Epithelial cell of esophagus (primary cell): Measurements from ENCODE around the gene EXOC6B.
A peak's percentile ranks its signal among the peaks of the same experiment; 100 is the strongest.

Experiments used
- DNase-seq: peaks from one replicate; pipeline ENCODE4 v3.0.0; 2010; ENCODE audit warnings: low read depth
- H3K4me3 ChIP-seq: 2 replicates; pipeline ENCODE4 v1.5.1; 2011; ENCODE audit warnings: mild to moderate bottlenecking, low read length, control low read depth
- TF ChIP-seq, protein P1 (sequence below): IDR thresholded peaks from 2 replicates; pipeline ENCODE4 v1.5.1; 2011; ENCODE audit warnings: low read depth, mild to moderate bottlenecking, low read length, control low read depth, inconsistent platforms; ENCODE audit not compliant: insufficient read depth; ENCODE audit errors: missing control alignments

EXOC6B gene

DNA sequence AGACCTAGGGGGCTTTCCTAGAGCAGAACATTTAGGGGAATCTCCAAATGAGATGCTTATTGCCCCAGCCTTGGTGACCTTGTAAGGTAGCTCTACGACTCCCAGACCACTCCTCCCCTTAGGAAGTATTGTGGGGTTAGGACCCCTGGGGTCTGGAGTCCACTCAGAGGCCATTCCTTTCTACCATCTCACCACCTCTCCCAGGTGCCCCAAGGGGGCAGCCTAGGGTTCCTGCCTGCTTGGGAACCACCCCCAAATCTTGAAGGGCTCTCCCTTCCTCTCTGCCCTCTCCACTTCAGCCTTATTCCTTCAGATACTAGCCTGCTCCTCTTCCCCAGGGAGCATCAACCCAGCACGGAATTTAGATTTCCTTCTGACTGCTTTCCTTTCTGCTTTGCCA lies 17.5 kb upstream of the EXOC6B start:
- no peak overlapping the region for H3K4me3 ChIP-seq
- no peak for DNase-seq
- TF ChIP-seq, protein P1, sequence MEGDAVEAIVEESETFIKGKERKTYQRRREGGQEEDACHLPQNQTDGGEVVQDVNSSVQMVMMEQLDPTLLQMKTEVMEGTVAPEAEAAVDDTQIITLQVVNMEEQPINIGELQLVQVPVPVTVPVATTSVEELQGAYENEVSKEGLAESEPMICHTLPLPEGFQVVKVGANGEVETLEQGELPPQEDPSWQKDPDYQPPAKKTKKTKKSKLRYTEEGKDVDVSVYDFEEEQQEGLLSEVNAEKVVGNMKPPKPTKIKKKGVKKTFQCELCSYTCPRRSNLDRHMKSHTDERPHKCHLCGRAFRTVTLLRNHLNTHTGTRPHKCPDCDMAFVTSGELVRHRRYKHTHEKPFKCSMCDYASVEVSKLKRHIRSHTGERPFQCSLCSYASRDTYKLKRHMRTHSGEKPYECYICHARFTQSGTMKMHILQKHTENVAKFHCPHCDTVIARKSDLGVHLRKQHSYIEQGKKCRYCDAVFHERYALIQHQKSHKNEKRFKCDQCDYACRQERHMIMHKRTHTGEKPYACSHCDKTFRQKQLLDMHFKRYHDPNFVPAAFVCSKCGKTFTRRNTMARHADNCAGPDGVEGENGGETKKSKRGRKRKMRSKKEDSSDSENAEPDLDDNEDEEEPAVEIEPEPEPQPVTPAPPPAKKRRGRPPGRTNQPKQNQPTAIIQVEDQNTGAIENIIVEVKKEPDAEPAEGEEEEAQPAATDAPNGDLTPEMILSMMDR: no peak

DNA sequence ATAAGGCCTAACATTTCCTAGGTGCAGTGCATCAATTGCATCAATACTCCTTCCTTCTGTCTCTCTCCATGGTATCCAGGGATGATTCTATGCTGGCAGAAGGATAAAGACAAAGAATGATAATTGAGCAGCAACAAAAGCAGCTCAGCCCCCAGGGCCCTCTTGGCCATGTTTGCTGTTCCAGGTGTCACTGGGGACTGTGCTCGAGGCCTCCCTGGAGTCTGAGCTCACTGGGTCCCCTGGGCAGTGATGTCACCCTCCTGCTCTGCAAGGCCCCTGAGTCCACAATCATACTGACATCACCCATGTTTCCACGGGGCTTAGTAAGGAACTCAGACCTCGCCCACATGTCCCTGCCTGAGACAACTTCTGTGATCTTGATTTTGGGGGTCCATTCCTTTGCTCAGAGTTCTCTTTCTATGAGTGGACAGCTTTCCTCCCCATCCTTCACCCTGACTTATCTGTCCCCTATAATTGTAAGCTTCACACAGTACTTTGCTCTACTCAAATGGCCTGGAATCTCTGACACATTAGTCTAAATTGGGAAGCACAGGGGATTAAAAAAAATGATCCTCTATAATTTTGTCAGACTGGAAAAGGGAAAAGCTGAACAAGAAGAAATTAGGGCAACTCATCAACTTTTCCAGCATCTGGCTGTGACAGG lies 15.8 kb upstream of the EXOC6B start:
- H3K4me3 ChIP-seq: no peak overlapping the region
- DNase-seq: peak; percentile 24
- TF ChIP-seq, protein P1: no peak

DNA sequence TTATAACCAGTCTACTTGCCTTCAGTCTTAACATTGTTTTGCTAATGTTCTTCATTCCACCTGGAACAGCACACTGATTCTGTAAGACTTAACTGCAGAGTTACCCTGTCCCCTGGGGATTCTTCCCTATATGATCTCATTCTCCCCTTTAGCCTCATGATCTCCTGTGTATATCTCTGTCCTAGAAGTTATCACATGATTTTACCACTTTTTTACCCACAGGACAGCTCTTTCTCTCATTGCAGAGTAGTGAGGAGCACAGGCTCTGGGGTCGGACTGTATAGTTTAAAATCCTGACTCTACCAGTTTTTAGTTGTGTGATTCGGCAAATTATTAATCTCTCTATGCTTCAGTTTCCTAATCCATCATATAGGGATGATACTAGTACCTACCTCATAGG lies 14.2 kb upstream of the EXOC6B start:
- TF ChIP-seq, protein P1: no peak
- no peak for DNase-seq
- no peak overlapping the region for H3K4me3 ChIP-seq

DNA sequence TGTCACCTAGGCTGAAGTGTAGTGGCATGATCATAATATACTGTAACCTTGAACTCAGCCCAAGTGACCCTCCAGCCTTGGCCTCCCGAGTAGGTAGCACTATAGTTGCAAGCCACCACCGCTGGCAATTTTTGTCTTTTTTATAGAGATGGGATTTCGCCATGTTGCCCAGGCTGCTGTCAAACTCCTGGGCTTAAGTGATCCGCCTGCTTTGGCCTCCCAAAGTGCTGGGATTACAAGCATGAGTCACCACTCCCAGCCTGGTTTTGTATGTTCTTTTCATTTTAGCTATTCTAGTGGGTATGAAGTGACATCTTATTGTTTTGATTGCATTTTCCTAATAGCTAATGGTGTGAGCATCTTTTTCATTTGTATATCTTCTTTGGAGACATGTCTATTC lies 11.3 kb upstream of the EXOC6B start:
- TF ChIP-seq, protein P1: no peak
- DNase-seq: peak; percentile 59
- H3K4me3 ChIP-seq: no peak overlapping the region

DNA sequence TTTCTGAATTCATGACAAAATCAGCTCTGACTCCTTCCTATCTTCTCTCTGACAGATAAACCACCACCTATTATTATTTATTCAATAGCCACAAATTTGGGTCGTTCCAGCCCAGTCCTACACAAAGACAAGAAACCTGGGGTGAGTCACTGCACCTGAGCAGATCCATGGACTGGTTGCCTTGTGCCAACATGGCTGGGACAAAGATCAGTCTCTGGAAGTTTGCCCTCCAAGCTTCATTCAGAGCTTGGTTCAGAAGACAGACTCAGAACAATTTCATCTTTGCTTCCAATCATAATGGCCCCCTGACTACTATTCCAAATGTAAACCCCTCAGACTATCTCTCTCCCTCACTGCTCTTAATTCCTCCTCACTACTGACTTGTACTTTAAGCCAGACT lies 9.6 kb upstream of the EXOC6B start:
- TF ChIP-seq, protein P1: no peak
- no peak overlapping the region for H3K4me3 ChIP-seq
- DNase-seq: peak; percentile 18

DNA sequence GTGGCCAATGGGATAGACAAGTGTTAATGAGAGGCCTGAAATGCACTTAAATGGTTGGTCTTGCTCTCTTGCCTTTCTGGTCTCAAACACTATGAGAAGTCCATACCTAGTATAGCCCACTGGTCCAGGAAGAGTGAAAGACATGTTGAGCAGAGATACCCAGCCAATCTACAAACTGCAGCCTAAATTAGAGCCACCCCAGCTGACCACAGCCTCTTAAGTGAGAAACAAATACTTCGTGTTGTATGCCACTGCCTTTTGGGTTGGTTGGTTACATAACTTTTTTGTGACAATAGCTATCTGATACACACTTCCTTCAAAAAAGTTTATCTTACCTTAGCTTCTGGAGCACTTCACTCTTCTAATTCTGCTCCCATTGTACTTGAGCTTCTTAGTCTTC lies 8.8 kb upstream of the EXOC6B start:
- TF ChIP-seq, protein P1: no peak
- H3K4me3 ChIP-seq: no peak overlapping the region
- DNase-seq: no peak

DNA sequence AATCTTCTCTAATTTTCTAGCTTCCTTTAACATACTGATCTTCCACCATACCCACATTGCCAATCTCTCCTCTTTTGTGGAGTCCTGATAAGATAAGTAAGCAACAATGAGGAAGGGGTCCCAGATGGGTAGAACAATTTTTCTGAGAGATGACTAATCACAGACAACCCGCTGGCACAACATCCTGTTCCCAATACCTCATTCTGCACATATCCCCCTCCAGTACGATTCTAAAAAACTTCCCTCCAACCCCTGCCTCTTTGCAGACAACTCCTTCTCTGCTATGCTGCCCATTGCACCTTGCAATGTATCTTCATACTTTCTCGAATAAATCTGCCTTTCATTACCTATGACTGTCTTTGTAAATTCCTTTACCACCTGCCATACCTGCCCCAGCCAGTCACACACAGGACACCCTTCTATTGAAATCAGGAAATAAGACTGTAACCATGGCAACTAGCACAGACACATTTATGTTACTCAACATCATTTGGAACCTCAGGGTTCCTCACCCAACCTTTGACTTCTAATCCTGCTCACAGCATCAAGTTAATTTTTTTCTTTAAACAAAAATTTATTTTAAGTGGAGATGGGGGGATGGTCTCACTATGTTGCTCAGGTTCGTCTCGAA lies 7.4 kb upstream of the EXOC6B start:
- H3K4me3 ChIP-seq: no peak overlapping the region
- DNase-seq: peak; percentile 14
- TF ChIP-seq, protein P1: no peak
